ENCODE measurements around the gene CD3D. TPM values are rescaled to one million over a fixed set of nuclear protein-coding genes. Genes with fewer than 3 reads are reported as not detected.

The CD3D gene
- total and polyA plus RNA-seq, 2 donors (not counting 1 experiment from before 2014, with no cell fraction given) = 0.79 to 1.7 TPM

DNA sequence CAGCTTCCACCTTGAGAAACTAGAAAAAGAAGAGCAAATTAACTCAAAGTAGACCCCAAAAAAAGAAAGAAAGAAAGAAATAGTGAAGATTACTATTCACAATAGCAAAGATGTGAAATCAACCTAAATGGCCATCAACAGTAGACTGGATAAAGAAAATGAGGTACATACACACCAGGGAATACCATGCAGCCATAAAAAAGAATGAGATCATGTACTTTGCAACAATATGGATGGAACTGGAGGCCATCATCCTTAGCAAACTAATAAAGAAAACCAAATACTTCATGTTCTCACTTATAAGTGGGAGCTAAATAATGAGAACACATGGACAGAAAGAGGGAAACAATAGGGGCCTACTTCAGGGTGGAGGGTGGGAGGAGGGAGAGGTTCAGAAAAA lies 13.8 kb downstream of the CD3D start:
- no peak overlapping the region for H2AFZ ChIP-seq (ENCODE audit: insufficient read depth, low read depth, low read length, poor library complexity, severe bottlenecking)
- H3K9me3 ChIP-seq (ENCODE audit: control extremely low read depth in 1 of 3, control insufficient read depth in 2 of 3, insufficient read depth in 1 of 3, low read length in 2 of 3) = no peaks in the 10 kb centered on the region
- DNase-seq = no peak
- H3K79me2 ChIP-seq (ENCODE audit: control insufficient read depth, insufficient read depth, low read length) = no peaks in the 10 kb centered on the region
- no peak overlapping the region for H3K27ac ChIP-seq (ENCODE audit: low read length in 2 of 2)
- no peaks in the 10 kb centered on the region for H4K20me1 ChIP-seq (ENCODE audit: control insufficient read depth, insufficient read depth, low read length, poor library complexity, severe bottlenecking)
- H3K9me3 Mint-ChIP-seq (ENCODE audit: insufficient read depth) = no peaks in the 10 kb centered on the region
- intact Hi-C loops (cut with micrococcal nuclease) = no loop called here
- H3K27me3 Mint-ChIP-seq = peaks cover 7% of the 10 kb centered on the region
- no peak overlapping the region for H3K9ac ChIP-seq (ENCODE audit: low read length)
- no peak for ATAC-seq (ENCODE audit: low read depth)
- ChIA-PET CTCF (interaction anchor here (1.2 kb wide), 1 partner anchor 10 kb away, joined by 3 read pairs; no protein-coding TSS in a partner anchor), POLR2A (no interaction called here)
- no peak overlapping the region for H3K4me3 ChIP-seq (ENCODE audit: control extremely low read depth in 1 of 5, extremely low read depth in 1 of 5, insufficient read depth in 1 of 5, low read depth in 2 of 5, low read length in 4 of 5)
- H3K4me2 ChIP-seq (replicated peaks; ENCODE audit: low read depth, low read length, poor library complexity, severe bottlenecking) = no peak overlapping the region
- peaks cover 0 to under 1% of the 10 kb centered on the region in 2 donors for H3K4me1 ChIP-seq (ENCODE audit: control insufficient read depth in 2 of 2, insufficient read depth in 2 of 2, low read length in 2 of 2)
- no peak overlapping the region for H3K4me3 Mint-ChIP-seq
- no peaks in the 10 kb centered on the region for H3K27me3 ChIP-seq (replicated peaks in 1 of 4; ENCODE audit: control extremely low read depth in 1 of 4, control insufficient read depth in 3 of 4, insufficient read depth in 4 of 4, low read length in 3 of 4)
- TF ChIP-seq, protein P1, sequence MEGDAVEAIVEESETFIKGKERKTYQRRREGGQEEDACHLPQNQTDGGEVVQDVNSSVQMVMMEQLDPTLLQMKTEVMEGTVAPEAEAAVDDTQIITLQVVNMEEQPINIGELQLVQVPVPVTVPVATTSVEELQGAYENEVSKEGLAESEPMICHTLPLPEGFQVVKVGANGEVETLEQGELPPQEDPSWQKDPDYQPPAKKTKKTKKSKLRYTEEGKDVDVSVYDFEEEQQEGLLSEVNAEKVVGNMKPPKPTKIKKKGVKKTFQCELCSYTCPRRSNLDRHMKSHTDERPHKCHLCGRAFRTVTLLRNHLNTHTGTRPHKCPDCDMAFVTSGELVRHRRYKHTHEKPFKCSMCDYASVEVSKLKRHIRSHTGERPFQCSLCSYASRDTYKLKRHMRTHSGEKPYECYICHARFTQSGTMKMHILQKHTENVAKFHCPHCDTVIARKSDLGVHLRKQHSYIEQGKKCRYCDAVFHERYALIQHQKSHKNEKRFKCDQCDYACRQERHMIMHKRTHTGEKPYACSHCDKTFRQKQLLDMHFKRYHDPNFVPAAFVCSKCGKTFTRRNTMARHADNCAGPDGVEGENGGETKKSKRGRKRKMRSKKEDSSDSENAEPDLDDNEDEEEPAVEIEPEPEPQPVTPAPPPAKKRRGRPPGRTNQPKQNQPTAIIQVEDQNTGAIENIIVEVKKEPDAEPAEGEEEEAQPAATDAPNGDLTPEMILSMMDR (IDR thresholded peaks at IDR 0.05) = no peak
- TF ChIP-seq EZH2 (IDR thresholded peaks at IDR 0.05; ENCODE audit: borderline replicate concordance, insufficient read depth, low read depth, low read length, poor library complexity, severe bottlenecking) = no peak
- no peak overlapping the region for H3K27ac Mint-ChIP-seq
- no peaks in the 10 kb centered on the region for H3K4me1 Mint-ChIP-seq
- no peaks in the 10 kb centered on the region for H3K36me3 ChIP-seq (replicated peaks in 1 of 2; ENCODE audit: control extremely low read depth in 1 of 2, control insufficient read depth in 1 of 2, extremely low read depth in 1 of 2, insufficient read depth in 2 of 2, low read length in 1 of 2)

GRCh38 chr11:118325283-118325682 lies 17.2 kb downstream of the CD3D start:
- CTCF ChIA-PET = interaction anchor here (0.7 kb wide), 1 partner anchor 591 kb away, joined by 5 read pairs; no protein-coding TSS in a partner anchor
- POLR2A ChIA-PET = no interaction called here

More at GRCh38 chr11:118325283-118325682, 17.2 kb downstream of the CD3D start:
- no peak overlapping the region for H3K4me3 Mint-ChIP-seq
- intact Hi-C loops (cut with micrococcal nuclease) = no loop called here
- H3K9me3 Mint-ChIP-seq (ENCODE audit: insufficient read depth) = no peaks in the 10 kb centered on the region
- Histone ChIP-seq H3K9ac (ENCODE audit: low read length) (no peak overlapping the region), H4K20me1 (ENCODE audit: control insufficient read depth, insufficient read depth, low read length, poor library complexity, severe bottlenecking) (no peaks in the 10 kb centered on the region), H3K9me3 (ENCODE audit: control extremely low read depth in 1 of 3, control insufficient read depth in 2 of 3, insufficient read depth in 1 of 3, low read length in 2 of 3) (no peaks in the 10 kb centered on the region), H3K36me3 (replicated peaks in 1 of 2; ENCODE audit: control extremely low read depth in 1 of 2, control insufficient read depth in 1 of 2, extremely low read depth in 1 of 2, insufficient read depth in 2 of 2, low read length in 1 of 2) (no peaks in the 10 kb centered on the region), H3K4me2 (replicated peaks; ENCODE audit: low read depth, low read length, poor library complexity, severe bottlenecking) (no peak overlapping the region), H2AFZ (ENCODE audit: insufficient read depth, low read depth, low read length, poor library complexity, severe bottlenecking) (no peak overlapping the region), H3K27ac (ENCODE audit: low read length in 2 of 2) (no peak overlapping the region), H3K27me3 (replicated peaks in 1 of 4; ENCODE audit: control extremely low read depth in 1 of 4, control insufficient read depth in 3 of 4, insufficient read depth in 4 of 4, low read length in 3 of 4) (no peaks in the 10 kb centered on the region), H3K4me3 (ENCODE audit: control extremely low read depth in 1 of 5, extremely low read depth in 1 of 5, insufficient read depth in 1 of 5, low read depth in 2 of 5, low read length in 4 of 5) (no peak overlapping the region), H3K79me2 (ENCODE audit: control insufficient read depth, insufficient read depth, low read length) (no peaks in the 10 kb centered on the region), H3K4me1 (ENCODE audit: control insufficient read depth in 2 of 2, insufficient read depth in 2 of 2, low read length in 2 of 2) (peaks cover 32 to 35% of the 10 kb centered on the region in 2 donors)
- H3K4me1 Mint-ChIP-seq = peaks cover 24% of the 10 kb centered on the region
- DNase-seq (no peak), ATAC-seq (ENCODE audit: low read depth) (no peak)
- peaks cover 7% of the 10 kb centered on the region for H3K27me3 Mint-ChIP-seq
- no peak for TF ChIP-seq EZH2 (IDR thresholded peaks at IDR 0.05; ENCODE audit: borderline replicate concordance, insufficient read depth, low read depth, low read length, poor library complexity, severe bottlenecking)
- TF ChIP-seq, protein P1 (IDR thresholded peaks at IDR 0.05) = no peak
- no peak overlapping the region for H3K27ac Mint-ChIP-seq

Data from B cell (primary cell).